Measurements from ENCODE around the gene UBE2E2.

UBE2E2 gene

DNA sequence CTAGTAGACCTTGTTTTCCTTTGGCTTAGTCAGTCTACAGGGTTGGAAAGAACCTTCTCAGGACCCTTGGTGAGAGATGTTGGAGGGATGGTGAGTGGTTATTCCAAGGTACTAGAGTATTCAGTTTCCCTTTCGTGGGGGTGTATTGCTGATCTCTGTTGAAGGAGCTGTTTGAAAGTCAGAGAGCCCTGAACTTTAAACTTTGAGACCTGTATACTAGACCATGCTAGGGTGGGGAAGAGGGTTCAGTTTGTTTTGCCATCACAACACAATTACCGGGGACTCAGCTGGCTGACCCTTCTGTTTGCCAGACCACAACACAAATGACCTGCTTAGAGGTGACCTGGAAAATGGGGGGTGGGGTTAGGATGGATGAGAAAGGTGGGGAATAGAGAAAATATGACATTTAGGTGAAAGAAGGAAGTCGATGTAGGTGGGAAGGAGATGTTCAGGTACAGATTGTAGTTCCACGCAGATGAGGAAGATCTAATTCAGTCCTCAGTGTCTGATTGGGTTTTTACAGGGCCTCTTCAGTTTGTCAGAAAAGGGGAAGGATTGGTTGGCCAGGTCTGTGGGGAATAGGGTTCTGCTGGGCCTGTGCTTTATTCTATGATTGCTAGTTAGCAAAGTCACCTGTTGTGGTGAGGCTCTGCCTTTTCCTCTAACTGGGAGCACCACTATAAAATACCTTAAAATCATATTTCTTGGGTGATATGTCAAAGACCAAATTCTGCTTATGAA lies 6.8 kb downstream of the UBE2E2 start:
- H3K36me3 ChIP-seq, result peaks cover 11% of the 10 kb centered on the region
- no peak overlapping the region for H3K4me3 ChIP-seq
- peaks cover 38% of the 10 kb centered on the region for H4K20me1 ChIP-seq
- no peak for TF ChIP-seq Cebpa-rat (IDR thresholded peaks at IDR 0.05)
- H3K27me3 ChIP-seq, result peaks cover under 1% of the 10 kb centered on the region; the same call in 1 of the 2 replicates
- peaks cover 9% of the 10 kb centered on the region for H3K4me1 ChIP-seq
- no peaks in the 10 kb centered on the region for H3K9me3 ChIP-seq
- no peak overlapping the region for H3K9ac ChIP-seq
- no peak overlapping the region for H3K27ac ChIP-seq
- H3K4me2 ChIP-seq, result no peak overlapping the region

DNA sequence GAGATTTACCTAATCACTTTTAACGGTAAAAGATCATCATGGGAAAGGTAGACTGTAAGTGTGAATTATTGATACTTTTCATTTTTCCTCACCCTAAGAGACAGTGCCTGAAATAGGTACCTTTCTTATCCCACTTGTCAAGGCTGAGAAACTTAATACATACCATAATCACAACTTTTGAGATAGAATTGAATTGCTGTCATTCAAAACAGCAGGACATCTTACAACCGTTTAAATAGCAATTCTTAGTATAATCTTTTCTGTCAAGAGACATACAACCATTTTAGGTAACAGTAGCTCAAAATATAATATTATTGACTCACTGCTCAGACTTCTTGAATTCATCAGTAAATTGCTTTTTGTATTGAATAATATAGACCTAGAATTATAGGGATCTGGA lies 10.7 kb downstream of the UBE2E2 start:
- Histone ChIP-seq H3K27me3 (no peaks in the 10 kb centered on the region), H3K9me3 (no peaks in the 10 kb centered on the region), H3K27ac (no peak overlapping the region), H3K36me3 (peaks cover 11% of the 10 kb centered on the region), H3K4me2 (no peak overlapping the region), H3K4me3 (no peak overlapping the region), H4K20me1 (peaks cover under 1% of the 10 kb centered on the region; the same call in 1 of the 2 replicates), H3K9ac (no peak overlapping the region), H3K4me1 (peaks cover 8% of the 10 kb centered on the region)
- TF ChIP-seq Cebpa-rat (IDR thresholded peaks at IDR 0.05), result no peak

DNA sequence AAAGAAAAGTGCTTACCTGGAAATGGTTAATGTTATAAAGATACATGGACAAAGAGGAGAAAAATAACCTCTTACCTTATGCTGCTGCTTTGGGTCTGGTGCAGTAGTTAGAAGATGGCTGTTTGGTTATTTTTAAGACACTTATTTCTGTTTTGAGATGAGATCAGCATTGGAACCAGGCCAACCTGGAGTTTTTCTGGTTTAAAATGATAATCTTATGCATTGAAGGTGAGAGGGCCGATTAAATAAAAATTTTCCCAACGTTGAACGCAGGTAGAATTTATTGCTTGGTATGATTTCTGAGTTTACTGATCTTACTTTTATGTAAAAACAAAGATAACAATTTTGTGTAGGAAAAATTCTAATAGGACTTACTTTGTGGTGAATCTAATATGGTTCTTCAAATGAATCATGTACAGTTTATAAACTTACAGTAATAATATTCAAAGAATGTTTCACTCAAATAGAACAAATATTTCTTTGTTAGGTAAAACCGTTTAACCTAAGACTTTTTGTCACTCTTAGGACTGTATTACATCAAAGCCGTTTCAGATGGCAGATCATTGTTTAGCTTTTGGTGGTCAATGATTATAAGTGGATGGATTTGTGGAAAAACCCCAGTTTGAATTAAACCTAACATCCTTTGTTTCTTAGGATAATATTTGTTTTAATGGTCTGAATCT lies 14.9 kb downstream of the UBE2E2 start:
- no peak overlapping the region for H3K4me3 ChIP-seq
- peaks cover 17% of the 10 kb centered on the region for H3K9me3 ChIP-seq
- peaks cover 9% of the 10 kb centered on the region for H3K4me1 ChIP-seq
- peaks cover 10% of the 10 kb centered on the region; the same call in 1 of the 2 replicates for H3K36me3 ChIP-seq
- H3K4me2 ChIP-seq, result no peak overlapping the region
- H4K20me1 ChIP-seq, result peaks cover 12% of the 10 kb centered on the region; the same call in 1 of the 2 replicates
- TF ChIP-seq Cebpa-rat (IDR thresholded peaks at IDR 0.05), result no peak
- no peaks in the 10 kb centered on the region for H3K27me3 ChIP-seq
- no peak overlapping the region for H3K27ac ChIP-seq
- no peak overlapping the region for H3K9ac ChIP-seq

DNA sequence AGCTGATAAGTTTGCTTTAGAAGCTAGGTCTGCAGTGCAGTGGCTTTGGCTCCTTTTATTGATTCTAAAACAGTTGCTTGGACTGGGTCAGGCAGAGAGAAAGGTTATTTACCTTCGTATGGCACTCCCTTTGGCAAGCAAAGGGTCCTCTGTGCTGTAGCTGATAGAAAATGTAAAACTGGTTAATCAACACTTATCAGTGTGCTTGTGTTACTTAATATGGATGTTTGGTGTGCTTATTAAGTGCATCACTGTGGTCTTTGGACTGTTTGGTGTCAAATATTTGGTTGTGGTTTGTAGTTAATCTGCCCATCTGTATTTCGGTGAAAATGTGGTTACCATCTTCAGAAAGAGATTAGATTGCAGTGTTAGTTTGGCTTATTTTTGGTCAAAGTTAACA lies 16.0 kb downstream of the UBE2E2 start:
- Histone ChIP-seq H3K4me3 (no peak overlapping the region), H3K9me3 (peaks cover 27% of the 10 kb centered on the region), H3K4me2 (peak overlapping the region; percentile 3; the same call in 1 of the 2 replicates), H3K27me3 (no peaks in the 10 kb centered on the region), H3K36me3 (peaks cover 10% of the 10 kb centered on the region; the same call in 1 of the 2 replicates), H3K27ac (no peak overlapping the region), H3K9ac (no peak overlapping the region), H4K20me1 (peaks cover 12% of the 10 kb centered on the region; the same call in 1 of the 2 replicates), H3K4me1 (peaks cover 9% of the 10 kb centered on the region)
- no peak for TF ChIP-seq Cebpa-rat (IDR thresholded peaks at IDR 0.05)

DNA sequence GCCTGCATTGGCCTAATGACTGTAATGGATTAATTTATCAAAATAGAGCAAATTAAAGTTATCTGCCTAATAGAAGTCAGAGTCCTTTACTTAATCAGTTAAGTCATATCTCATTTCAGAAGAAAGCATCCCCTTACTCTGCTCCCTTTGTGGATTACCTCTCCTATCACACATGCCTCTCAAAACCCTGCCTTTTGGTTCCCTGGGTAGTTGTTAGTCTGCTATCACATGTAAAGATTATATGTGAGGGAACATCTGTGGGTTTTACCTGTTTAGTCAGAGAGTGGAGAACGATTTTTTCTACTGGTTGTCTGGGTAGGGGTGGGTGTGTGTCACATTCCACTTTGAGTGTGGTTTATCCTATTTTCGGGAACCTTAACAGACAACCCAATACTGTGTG lies 16.4 kb downstream of the UBE2E2 start:
- peaks cover 10% of the 10 kb centered on the region; the same call in 1 of the 2 replicates for H3K36me3 ChIP-seq
- H3K27me3 ChIP-seq, result no peaks in the 10 kb centered on the region
- H4K20me1 ChIP-seq, result peaks cover 12% of the 10 kb centered on the region; the same call in 1 of the 2 replicates
- H3K9me3 ChIP-seq, result peaks cover 31% of the 10 kb centered on the region
- H3K9ac ChIP-seq, result no peak overlapping the region
- H3K4me2 ChIP-seq, result peak overlapping the region; percentile 3; the same call in 1 of the 2 replicates
- peaks cover 9% of the 10 kb centered on the region for H3K4me1 ChIP-seq
- H3K4me3 ChIP-seq, result no peak overlapping the region
- H3K27ac ChIP-seq, result no peak overlapping the region
- no peak for TF ChIP-seq Cebpa-rat (IDR thresholded peaks at IDR 0.05)

DNA sequence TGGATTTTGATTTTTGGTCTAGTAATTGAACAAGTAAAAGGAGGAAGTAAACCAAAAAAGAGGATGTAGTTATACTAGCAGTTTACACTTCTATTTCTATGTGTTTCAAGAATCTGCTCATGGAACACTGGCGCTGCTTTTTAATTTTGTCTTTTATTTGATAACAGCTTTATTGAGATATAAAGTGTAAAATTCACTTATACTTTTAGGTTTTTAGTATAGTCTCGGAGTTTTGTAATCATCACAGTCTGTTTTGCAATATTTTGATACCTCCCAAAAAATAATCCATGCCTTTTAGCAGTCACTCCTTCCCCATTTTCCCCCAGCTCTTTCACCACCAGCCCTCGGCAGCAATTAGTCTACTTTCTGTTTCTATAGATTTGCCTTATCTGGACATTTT lies 18.0 kb downstream of the UBE2E2 start:
- Histone ChIP-seq H4K20me1 (peaks cover 12% of the 10 kb centered on the region; the same call in 1 of the 2 replicates), H3K9me3 (peaks cover 36% of the 10 kb centered on the region), H3K4me2 (no peak overlapping the region), H3K27ac (no peak overlapping the region), H3K4me3 (no peak overlapping the region), H3K36me3 (peaks cover 10% of the 10 kb centered on the region; the same call in 1 of the 2 replicates), H3K27me3 (no peaks in the 10 kb centered on the region), H3K4me1 (peaks cover 9% of the 10 kb centered on the region), H3K9ac (no peak overlapping the region)
- no peak for TF ChIP-seq Cebpa-rat (IDR thresholded peaks at IDR 0.05)

DNA sequence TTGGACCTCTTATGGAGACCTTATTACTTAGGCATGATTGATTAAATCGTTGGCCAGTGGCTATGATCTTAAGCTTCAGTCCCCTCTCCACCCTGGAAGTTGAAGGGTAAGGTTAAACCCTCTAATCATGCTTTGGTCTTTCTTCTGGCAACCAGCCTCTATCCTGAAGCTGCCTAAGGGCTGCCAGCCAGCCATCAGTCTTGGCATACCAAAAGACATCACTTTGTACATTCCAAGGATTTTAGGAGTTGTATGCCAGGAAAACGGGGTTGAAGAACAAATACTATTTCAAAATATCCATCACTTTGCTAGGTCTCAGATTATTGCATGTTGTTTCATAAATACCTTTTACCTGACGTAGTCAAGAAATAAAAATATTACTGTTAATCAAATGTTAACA lies 28.9 kb downstream of the UBE2E2 start:
- no peaks in the 10 kb centered on the region for H3K27me3 ChIP-seq
- H3K4me3 ChIP-seq, result no peak overlapping the region
- no peak overlapping the region for H3K9ac ChIP-seq
- no peak for TF ChIP-seq Cebpa-rat (IDR thresholded peaks at IDR 0.05)
- no peak overlapping the region for H3K27ac ChIP-seq
- H3K4me1 ChIP-seq, result peaks cover 9% of the 10 kb centered on the region
- no peak overlapping the region for H3K4me2 ChIP-seq
- peaks cover 11% of the 10 kb centered on the region for H3K9me3 ChIP-seq
- H3K36me3 ChIP-seq, result no peaks in the 10 kb centered on the region
- peaks cover 5% of the 10 kb centered on the region; the same call in 1 of the 2 replicates for H4K20me1 ChIP-seq

DNA sequence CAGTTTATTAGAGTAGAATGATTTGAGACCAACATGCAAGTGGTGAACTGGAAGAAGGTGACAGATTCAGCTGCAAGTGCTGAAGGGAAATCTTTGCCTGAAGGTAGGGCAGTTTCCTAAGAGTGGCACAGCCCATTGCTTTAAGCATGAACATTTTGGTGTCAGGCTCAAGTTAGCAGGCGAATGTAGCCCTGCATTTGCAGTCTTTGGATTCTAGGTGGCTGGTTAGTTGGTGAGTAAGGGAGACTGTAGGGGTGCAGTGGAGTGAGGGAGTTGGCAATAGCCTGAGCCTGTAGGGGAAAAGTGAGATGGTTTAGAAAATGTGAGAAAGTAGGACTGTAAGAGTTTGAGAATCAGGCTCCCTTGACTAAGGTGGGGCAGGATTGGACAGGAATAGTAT lies 29.7 kb downstream of the UBE2E2 start:
- Histone ChIP-seq H3K27me3 (no peaks in the 10 kb centered on the region), H3K4me2 (no peak overlapping the region), H3K4me1 (peaks cover 9% of the 10 kb centered on the region), H3K27ac (no peak overlapping the region), H4K20me1 (peaks cover 5% of the 10 kb centered on the region; the same call in 1 of the 2 replicates), H3K4me3 (no peak overlapping the region), H3K9ac (no peak overlapping the region), H3K36me3 (no peaks in the 10 kb centered on the region), H3K9me3 (peaks cover 11% of the 10 kb centered on the region)
- TF ChIP-seq Cebpa-rat (IDR thresholded peaks at IDR 0.05), result no peak

DNA sequence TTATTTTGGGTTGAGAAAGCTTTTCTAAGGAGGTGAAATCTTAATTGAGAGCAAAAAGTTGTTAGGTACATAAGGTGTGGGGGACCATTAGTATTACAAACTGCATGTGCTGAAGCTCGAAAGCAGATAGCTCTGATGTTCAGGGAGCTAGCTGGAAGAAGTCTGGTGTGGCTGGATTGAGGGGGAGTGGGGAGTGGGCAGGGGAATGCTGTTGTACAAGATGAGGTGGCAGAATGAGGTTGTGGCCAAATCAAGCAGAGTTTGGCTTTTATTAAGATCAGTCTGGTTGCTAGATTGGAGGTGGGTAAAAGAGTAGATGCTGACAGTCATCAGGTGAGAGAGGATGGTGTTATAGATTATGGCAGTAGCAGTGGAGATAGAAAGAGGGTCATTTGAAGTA lies 32.1 kb downstream of the UBE2E2 start:
- no peaks in the 10 kb centered on the region for H3K27me3 ChIP-seq

DNA sequence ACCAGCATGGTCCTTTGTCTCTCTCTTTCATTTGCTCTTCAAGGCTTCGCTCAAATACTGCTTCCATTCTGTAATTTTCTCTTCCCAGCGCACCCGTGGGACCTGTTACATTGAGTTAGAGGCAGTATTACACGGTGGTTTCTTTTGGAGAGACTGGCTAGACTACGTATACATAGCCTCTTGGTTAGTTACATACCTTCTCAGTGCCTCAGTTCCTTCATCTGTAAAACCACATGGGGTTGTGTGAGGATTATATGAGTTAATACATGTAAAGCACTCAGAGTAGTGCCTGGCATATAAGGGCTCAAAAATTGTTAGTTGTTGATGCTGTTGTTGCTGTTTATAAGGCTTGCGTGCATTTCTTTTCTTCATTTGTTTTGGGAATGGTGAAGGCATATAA lies 33.8 kb downstream of the UBE2E2 start:
- no peak for TF ChIP-seq Cebpa-rat (IDR thresholded peaks at IDR 0.05)
- Histone ChIP-seq H3K27ac (no peak overlapping the region), H3K36me3 (no peaks in the 10 kb centered on the region), H3K4me3 (no peak overlapping the region), H3K4me2 (peak overlapping the region; percentile 25; the same call in 1 of the 2 replicates), H3K9ac (no peak overlapping the region), H4K20me1 (peaks cover 22% of the 10 kb centered on the region), H3K9me3 (no peaks in the 10 kb centered on the region), H3K4me1 (peaks cover 9% of the 10 kb centered on the region), H3K27me3 (no peaks in the 10 kb centered on the region)

More for the DNA sequence above, 32.1 kb downstream of the UBE2E2 start:
- Histone ChIP-seq H3K9me3 (peaks cover 9% of the 10 kb centered on the region), H3K36me3 (no peaks in the 10 kb centered on the region), H3K27ac (no peak overlapping the region), H3K4me1 (peaks cover 9% of the 10 kb centered on the region), H3K9ac (no peak overlapping the region), H3K4me2 (no peak overlapping the region), H4K20me1 (peaks cover 13% of the 10 kb centered on the region; the same call in 1 of the 2 replicates), H3K4me3 (no peak overlapping the region)
- no peak for TF ChIP-seq Cebpa-rat (IDR thresholded peaks at IDR 0.05)

All from BLaER1 (cell line).